HepG2 (cell line): ENCODE results near the gene PVRIG. TPM values are rescaled to one million over a fixed set of nuclear protein-coding genes. Genes with fewer than 3 reads are reported as not detected.

Experiments
- ARID3A ChIP-seq: IDR thresholded peaks from 2 replicates; pipeline ENCODE4 v1.6.1; 2012; ENCODE audit warnings: low read depth, low read length, improper control_type of control experiment
- FOSL2 ChIP-seq: sonication (generic); formaldehyde crosslinking; IDR thresholded peaks from 2 replicates; pipeline ENCODE4 v1.4.0; 2020; ENCODE audit warnings: missing genetic modification reagents
- GATA4 ChIP-seq: sonication (generic); IDR thresholded peaks from 2 replicates; pipeline ENCODE4 v1.6.1; 2016; ENCODE audit warnings: antibody characterized with exemption, low read depth, borderline replicate concordance
- GLMP ChIP-seq: sonication (generic); formaldehyde crosslinking; IDR thresholded peaks from 2 replicates; pipeline ENCODE4 v1.9.0; 2021; ENCODE audit warnings: missing genetic modification reagents, mild to moderate bottlenecking, borderline replicate concordance
- KAT8 ChIP-seq: IDR thresholded peaks from 2 replicates; pipeline ENCODE4 v1.6.1; 2016; ENCODE audit warnings: missing genetic modification reagents, missing compliant biosample characterization
- KDM6A ChIP-seq: IDR thresholded peaks from 2 replicates; pipeline ENCODE4 v1.6.1; 2016; ENCODE audit warnings: low read depth
- KLF12 ChIP-seq: sonication (generic); formaldehyde crosslinking; IDR thresholded peaks from 2 replicates; pipeline ENCODE4 v1.4.0; 2020; ENCODE audit warnings: missing genetic modification reagents, borderline replicate concordance
- MAX ChIP-seq: IDR thresholded peaks from 2 replicates; pipeline ENCODE4 v1.6.1; 2012; ENCODE audit warnings: inconsistent platforms
- MYNN ChIP-seq: sonication (generic); formaldehyde crosslinking; IDR thresholded peaks from 2 replicates; pipeline ENCODE4 v1.4.0; 2020; ENCODE audit warnings: mild to moderate bottlenecking, low read depth, missing genetic modification reagents
- PHF21A ChIP-seq: sonication (generic); formaldehyde crosslinking; IDR thresholded peaks from 2 replicates; pipeline ENCODE4 v1.5.0; 2020; ENCODE audit warnings: mild to moderate bottlenecking, missing genetic modification reagents
- RFX3 ChIP-seq: IDR thresholded peaks from 2 replicates; pipeline ENCODE4 v1.6.1; 2016; ENCODE audit warnings: missing biosample characterization, missing genetic modification reagents
- SIN3B ChIP-seq: fragments of 150-350 bp; IDR thresholded peaks from 2 replicates; pipeline ENCODE4 v1.6.1; 2014; ENCODE audit warnings: low read length
- SOX13 ChIP-seq, 3 experiments: fragments of 450-650 bp in 1 of 3; sonication (generic) in 1 of 3; formaldehyde crosslinking in 1 of 3; IDR thresholded peaks in 2 of 3; conservative IDR thresholded peaks in 1 of 3; 2 replicates each; pipeline versions ENCODE4 v1.5.0 to v1.6.1; 2016 to 2020; ENCODE audit warnings: antibody characterized with exemption in 1 of 3, mild to moderate bottlenecking in 1 of 3, missing compliant biosample characterization in 1 of 3, missing genetic modification reagents in 1 of 3, moderate library complexity in 1 of 3
- SP4 ChIP-seq: sonication (generic); formaldehyde crosslinking; IDR thresholded peaks from 2 replicates; pipeline ENCODE4 v1.8.1; 2023; ENCODE audit warnings: mild to moderate bottlenecking, missing genetic modification reagents
- SP5 ChIP-seq: IDR thresholded peaks from 2 replicates; pipeline ENCODE4 v1.6.1; 2016; ENCODE audit warnings: low read depth, borderline replicate concordance
- TEAD3 ChIP-seq: optimal IDR thresholded peaks from 2 replicates; pipeline ENCODE3; 2016; ENCODE audit warnings: borderline replicate concordance
- UBTF ChIP-seq: sonication (generic); formaldehyde crosslinking; IDR thresholded peaks from 2 replicates; pipeline ENCODE4 v1.4.0; 2020; ENCODE audit warnings: mild to moderate bottlenecking, missing genetic modification reagents
- ZFX ChIP-seq: sonication (generic); formaldehyde crosslinking; IDR thresholded peaks from 2 replicates; pipeline ENCODE4 v1.4.0; 2020; ENCODE audit warnings: mild to moderate bottlenecking, low read depth, missing genetic modification reagents, moderate library complexity
- ZIK1 ChIP-seq: sonication (generic); formaldehyde crosslinking; IDR thresholded peaks from 2 replicates; pipeline ENCODE4 v1.5.0; 2020; ENCODE audit warnings: mild to moderate bottlenecking, low read depth, missing genetic modification reagents, borderline replicate concordance
- ZNF17 ChIP-seq: sonication (generic); formaldehyde crosslinking; IDR thresholded peaks from 2 replicates; pipeline ENCODE4 v1.5.0; 2020; ENCODE audit warnings: mild to moderate bottlenecking, missing genetic modification reagents
- ZNF296 ChIP-seq: sonication (generic); formaldehyde crosslinking; conservative IDR thresholded peaks from 2 replicates; pipeline ENCODE4 v1.5.0; 2020; ENCODE audit warnings: mild to moderate bottlenecking, missing genetic modification reagents
- ZNF34 ChIP-seq: sonication (generic); formaldehyde crosslinking; IDR thresholded peaks from 2 replicates; pipeline ENCODE4 v1.4.0; 2020; ENCODE audit warnings: mild to moderate bottlenecking, missing genetic modification reagents, borderline replicate concordance
- ZNF367 ChIP-seq: sonication (generic); formaldehyde crosslinking; IDR thresholded peaks from 2 replicates; pipeline ENCODE4 v1.4.0; 2020; ENCODE audit warnings: missing genetic modification reagents, borderline replicate concordance
- ZNF546 ChIP-seq: sonication (generic); formaldehyde crosslinking; conservative IDR thresholded peaks from 2 replicates; pipeline ENCODE4 v1.8.1; 2023; ENCODE audit warnings: mild to moderate bottlenecking, missing genetic modification reagents
- ZNF564 ChIP-seq: sonication (generic); formaldehyde crosslinking; IDR thresholded peaks from 2 replicates; pipeline ENCODE4 v1.8.1; 2023; ENCODE audit warnings: mild to moderate bottlenecking, missing genetic modification reagents
- ZNF878 ChIP-seq: sonication (generic); formaldehyde crosslinking; IDR thresholded peaks from 2 replicates; pipeline ENCODE4 v1.8.1; 2023; ENCODE audit warnings: mild to moderate bottlenecking, missing genetic modification reagents, moderate library complexity
- polyA plus RNA-seq, 8 experiments: library from polyadenylated mRNA; depleted of rRNA in 3 of 8; stranded (reverse) in 7 of 8; unstranded in 1 of 8; fragments of >200 nt; fragmentation: Illumina TruSeq in 4 of 8; extraction: Trizol in 4 of 8; gene quantifications; 2 replicates each; pipeline versions ENCODE4 v1.2.1 to v1.2.3, GENCODE V29; 2011 to 2016; ENCODE audit warnings: low read depth in 4 of 8, missing spikeins in 1 of 8, mixed read lengths in 1 of 8; ENCODE audit not compliant: insufficient read depth in 1 of 8
- total RNA-seq, 5 experiments: library from RNA; depleted of rRNA; stranded (reverse); fragments of >200 nt; fragmentation: Illumina TruSeq; extraction: Trizol; gene quantifications; 2 replicates each; pipeline ENCODE4 v1.2.3, GENCODE V29; 2016; ENCODE audit warnings: low read depth in 1 of 5

PVRIG gene
- total and polyA plus RNA-seq, 2 of the 13 experiments (the other 11 are each of a cell fraction or from before 2014, with no cell fraction given) = not detected

- TF ChIP-seq UBTF (CRISPR knock-in tag) (peak; percentile 53; the same call in 1 of the 2 replicates), SP5 (CRISPR knock-in tag) (no peak; the same call in 1 of the 2 replicates), SIN3B (no peak), KAT8 (CRISPR knock-in tag) (peak; percentile 39; the same call in 1 of the 2 replicates), MAX (0 out of 2 replicates have a peak, but pooled peaks have one; percentile 54), SOX13 (IDR thresholded peaks at IDR 0.05) (no peak), SOX13 (CRISPR knock-in tag; conservative IDR thresholded peaks at IDR 0.05 in 1 of 2, IDR thresholded peaks at IDR 0.05 in 1 of 2) (peak in 1 of 2 experiments; percentile 75; a peak in 2 of 4 replicates), ZNF878 (CRISPR knock-in tag) (peak; percentile 43; the same call in 1 of the 2 replicates), ARID3A (no peak), FOSL2 (CRISPR knock-in tag) (peak; percentile 92), ZFX (peak; percentile 75), RFX3 (CRISPR knock-in tag) (no peak), GLMP (no peak), MYNN (CRISPR knock-in tag) (no peak), ZIK1 (CRISPR knock-in tag) (no peak), ZNF367 (CRISPR knock-in tag) (no peak), GATA4 (no peak), KDM6A (CRISPR knock-in tag) (0 out of 2 replicates have a peak, but pooled peaks have one; percentile 36), ZNF34 (no peak), ZNF17 (CRISPR knock-in tag) (no peak), PHF21A (CRISPR knock-in tag) (peak; percentile 54; the same call in 1 of the 2 replicates), ZNF564 (CRISPR knock-in tag) (no peak), KLF12 (CRISPR knock-in tag) (no peak), TEAD3 (CRISPR knock-in tag) (peak; percentile 90), ZNF296 (CRISPR knock-in tag) (no peak), ZNF546 (CRISPR knock-in tag) (no peak), SP4 (CRISPR knock-in tag) (0 out of 2 replicates have a peak, but pooled peaks have one; percentile 23)
Measured at GRCh38 chr7:100247152-100247757, 27.5 kb downstream of the PVRIG start (continued).
